SK-N-SH treated with all-trans-retinoic acid at 6 μM for 48 hours (cell line): ENCODE data around the gene TMEM132A.

Experiments used
- ESRRG ChIP-seq: fragments of 250-450 bp; sonication (Bioruptor Pico); IDR thresholded peaks from 2 replicates; pipeline ENCODE4 v1.6.1; 2021; ENCODE audit warnings: mild to moderate bottlenecking
- PATZ1 ChIP-seq: fragments of 250-450 bp; sonication (Bioruptor Pico); IDR thresholded peaks from 2 replicates; pipeline ENCODE4 v1.8.0; 2020; ENCODE audit warnings: mild to moderate bottlenecking, moderate library complexity, borderline replicate concordance
- ZFP3 ChIP-seq: fragments of 250-450 bp; sonication (Bioruptor Pico); IDR thresholded peaks from 2 replicates; pipeline ENCODE4 v1.5.0; 2020; ENCODE audit warnings: mild to moderate bottlenecking, moderate library complexity

GRCh38 chr11:60957188-60957587 is 32.9 kb downstream of the TMEM132A start:
- TF ChIP-seq PATZ1 (CRISPR knock-in tag): no peak
- TF ChIP-seq ZFP3 (CRISPR knock-in tag): no peak
- TF ChIP-seq ESRRG: no peak
